Transverse colon (tissue), 4 donors: ENCODE measurements around the gene TTC3.

Experiments
- EP300 ChIP-seq: sonication (generic); formaldehyde crosslinking; IDR thresholded peaks from one replicate; pipeline ENCODE4 v1.6.1; 2017; ENCODE audit warnings: antibody characterized with exemption, low read depth
- POLR2A ChIP-seq: fragments of 450-650 bp; IDR thresholded peaks from one replicate; pipeline ENCODE4 v1.6.1; 2016; ENCODE audit warnings: antibody characterized with exemption, mild to moderate bottlenecking, moderate library complexity
- POLR2AphosphoS5 ChIP-seq, 3 donors: sonication (generic); formaldehyde crosslinking; IDR thresholded peaks; one replicate each; pipeline ENCODE4 v1.6.1; 2016; ENCODE audit warnings: antibody characterized with exemption in 3 of 3
- TF ChIP-seq, protein P1 (sequence below), 5 experiments: fragments of 200-600 bp in 3 of 5; fragments of 450-650 bp in 2 of 5; sonication (generic) in 3 of 5; IDR thresholded peaks; 1 replicate in 2 of 5; 2 replicates in 3 of 5; pipeline ENCODE4 v1.5.1; 2016 to 2017; ENCODE audit warnings: antibody characterized with exemption in 5 of 5, inconsistent platforms in 3 of 5, mild to moderate bottlenecking in 2 of 5, moderate library complexity in 1 of 5

DNA sequence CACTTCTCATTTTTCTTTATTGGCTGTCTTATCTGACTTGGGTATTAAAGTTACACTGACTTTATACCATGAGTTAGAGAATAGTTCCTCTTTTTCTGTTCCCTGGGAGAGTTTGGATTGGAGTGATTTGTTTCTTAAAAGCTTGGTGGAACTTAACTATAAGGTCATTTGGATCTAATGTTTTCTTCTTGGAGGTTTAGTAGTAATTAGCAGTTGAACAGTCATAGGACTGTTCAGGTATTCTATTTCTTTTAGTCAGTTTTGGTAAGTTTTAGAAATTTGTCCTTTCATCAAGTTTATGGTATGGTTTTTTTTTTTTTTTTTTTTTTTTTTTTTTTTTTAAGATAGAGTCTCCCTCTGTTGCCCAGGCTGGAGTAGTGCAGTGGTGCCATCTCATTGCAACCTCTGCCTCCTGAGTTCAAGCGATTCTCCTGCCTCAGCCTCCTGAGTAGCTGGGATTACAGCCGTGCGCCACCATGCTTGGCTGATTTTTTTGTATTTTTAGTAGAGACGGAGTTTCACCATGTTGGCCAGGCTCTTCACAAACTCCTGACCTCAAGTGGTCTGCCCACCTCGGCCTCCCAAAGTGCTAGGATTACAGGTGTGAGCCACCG lies 6.3 kb downstream of the TTC3 start:
- TF ChIP-seq POLR2AphosphoS5 (IDR thresholded peaks at IDR 0.05) (no peak), POLR2A (no peak), EP300 (no peak)
- TF ChIP-seq, protein P1, sequence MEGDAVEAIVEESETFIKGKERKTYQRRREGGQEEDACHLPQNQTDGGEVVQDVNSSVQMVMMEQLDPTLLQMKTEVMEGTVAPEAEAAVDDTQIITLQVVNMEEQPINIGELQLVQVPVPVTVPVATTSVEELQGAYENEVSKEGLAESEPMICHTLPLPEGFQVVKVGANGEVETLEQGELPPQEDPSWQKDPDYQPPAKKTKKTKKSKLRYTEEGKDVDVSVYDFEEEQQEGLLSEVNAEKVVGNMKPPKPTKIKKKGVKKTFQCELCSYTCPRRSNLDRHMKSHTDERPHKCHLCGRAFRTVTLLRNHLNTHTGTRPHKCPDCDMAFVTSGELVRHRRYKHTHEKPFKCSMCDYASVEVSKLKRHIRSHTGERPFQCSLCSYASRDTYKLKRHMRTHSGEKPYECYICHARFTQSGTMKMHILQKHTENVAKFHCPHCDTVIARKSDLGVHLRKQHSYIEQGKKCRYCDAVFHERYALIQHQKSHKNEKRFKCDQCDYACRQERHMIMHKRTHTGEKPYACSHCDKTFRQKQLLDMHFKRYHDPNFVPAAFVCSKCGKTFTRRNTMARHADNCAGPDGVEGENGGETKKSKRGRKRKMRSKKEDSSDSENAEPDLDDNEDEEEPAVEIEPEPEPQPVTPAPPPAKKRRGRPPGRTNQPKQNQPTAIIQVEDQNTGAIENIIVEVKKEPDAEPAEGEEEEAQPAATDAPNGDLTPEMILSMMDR (IDR thresholded peaks at IDR 0.05), result peak; percentile 28 to 48 (median 34)
